Gastrocnemius medialis (tissue), 4 donors: Measurements from ENCODE around the gene RDH11. TPM values are rescaled to one million over a fixed set of nuclear protein-coding genes. Genes with fewer than 3 reads are reported as not detected.

Experiments used
- ATAC-seq, 2 donors: fragments of 150-250 bp; one replicate each; pipeline ENCODE4 v1.9.1; 2016
- DNase-seq, 2 donors: peaks; one replicate each; pipeline ENCODE4 v3.0.0-alpha.2; 2019
- H3K27ac ChIP-seq, 4 donors: fragments of 200-600 bp; sonication (generic); 1 replicate in 1 of 4; 2 replicates in 3 of 4; pipeline ENCODE4 v1.5.1; 2016 to 2018; ENCODE audit warnings: mild to moderate bottlenecking in 2 of 4, moderate library complexity in 1 of 4
- H3K27me3 ChIP-seq, 3 donors: fragments of 200-600 bp; sonication (generic) in 2 of 3; 1 replicate in 1 of 3; 2 replicates in 2 of 3; pipeline versions ENCODE4 v1.5.1 to v1.6.0; 2016 to 2019; ENCODE audit warnings: mild to moderate bottlenecking in 1 of 3, moderate library complexity in 1 of 3
- H3K36me3 ChIP-seq, 2 donors: fragments of 200-600 bp; sonication (generic) in 1 of 2; one replicate each; pipeline ENCODE4 v1.5.1; 2017 to 2018
- H3K4me1 ChIP-seq, 2 donors: fragments of 200-600 bp; sonication (generic) in 1 of 2; one replicate each; pipeline ENCODE4 v1.5.1; 2016 to 2017; ENCODE audit warnings: mild to moderate bottlenecking in 2 of 2
- H3K4me3 ChIP-seq, 4 donors: fragments of 200-600 bp; sonication (generic) in 3 of 4; 1 replicate in 1 of 4; 2 replicates in 3 of 4; pipeline ENCODE4 v1.5.1; 2016 to 2019; ENCODE audit warnings: mild to moderate bottlenecking in 2 of 4
- H3K9me3 ChIP-seq, 3 donors: fragments of 200-600 bp; sonication (generic) in 2 of 3; 1 replicate in 1 of 3; 2 replicates in 2 of 3; pipeline ENCODE4 v1.5.1; 2016 to 2019
- CTCF ChIP-seq, 5 experiments: fragments of 450-650 bp in 3 of 5; fragments of 200-600 bp in 2 of 5; sonication (generic) in 2 of 5; IDR thresholded peaks in 4 of 5; conservative IDR thresholded peaks in 1 of 5; 1 replicate in 4 of 5; 2 replicates in 1 of 5; pipeline ENCODE4 v1.5.1; 2016 to 2019; ENCODE audit warnings: antibody characterized with exemption in 5 of 5, mild to moderate bottlenecking in 3 of 5, moderate library complexity in 3 of 5
- POLR2A ChIP-seq, 2 donors: fragments of 450-650 bp; IDR thresholded peaks; one replicate each; pipeline ENCODE4 v1.6.1; 2017; ENCODE audit warnings: antibody characterized with exemption in 2 of 2, mild to moderate bottlenecking in 2 of 2, moderate library complexity in 2 of 2
- in situ Hi-C, 4 donors: fragments of 200-750 bp; cut with MboI; loops; one replicate each; pipeline versions ENCODE4 v1.15.0 to v1.8.0; 2017; ENCODE audit warnings: low sequenced_read_pairs in 4 of 4
- intact Hi-C: fragments of 100-400 bp; cut with DNase I; formaldehyde crosslinking; loops from one replicate; pipeline ENCODE4 v1.15.1; 2023; ENCODE audit warnings: low total_unique reads
- total RNA-seq, 4 donors: library from RNA; depleted of rRNA; stranded (reverse); fragments of >200 nt; gene quantifications; one replicate each; pipeline versions ENCODE4 v1.1.0 to v1.2.3, GENCODE V29; 2016

The RDH11 gene
- total RNA-seq, 4 donors from 2014 or later, result 6.6 to 8.3 (median 7.5) TPM

GRCh38 chr14:67644428-67644827 lies 51.1 kb downstream of the RDH11 start:
- ATAC-seq, result peak; percentile 91 to 94

DNA sequence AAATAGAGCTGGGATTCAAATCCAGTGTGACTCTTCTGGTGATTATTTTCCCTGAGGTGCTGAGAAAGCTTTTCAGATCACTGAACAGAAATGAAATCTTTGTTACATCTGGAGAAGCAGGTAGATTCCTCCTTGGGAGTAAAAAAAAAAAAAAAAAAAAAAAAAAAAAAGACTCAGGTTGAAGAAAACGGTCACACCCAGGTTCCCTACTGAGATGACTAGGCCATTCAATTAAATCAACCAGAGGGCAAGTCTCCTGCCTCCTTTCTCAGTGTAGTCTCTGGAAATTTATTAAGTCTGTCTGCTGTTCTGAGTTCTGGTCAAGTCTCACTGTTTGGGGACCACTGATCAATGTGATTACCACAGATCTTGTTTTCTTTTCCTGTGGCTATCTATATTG lies 51.9 kb downstream of the RDH11 start:
- peak overlapping the region; percentile 78 to 89 (median 83) for H3K27ac ChIP-seq

More at GRCh38 chr14:67644428-67644827, 51.1 kb downstream of the RDH11 start:
- peak; percentile 41 to 57 for DNase-seq
- Histone ChIP-seq H3K27me3 (no peaks in the 10 kb centered on the region), H3K4me1 (peaks cover 8 to 13% of the 10 kb centered on the region in 2 donors), H3K27ac (peak overlapping the region; percentile 78 to 89 (median 83)), H3K9me3 (no peaks in the 10 kb centered on the region), H3K36me3 (peaks cover 5 to 53% of the 10 kb centered on the region in 2 donors), H3K4me3 (no peak overlapping the region)
- in situ Hi-C loops, result no loop called here
- TF ChIP-seq POLR2A (IDR thresholded peaks at IDR 0.05) (no peak), CTCF (IDR thresholded peaks at IDR 0.05 in 4 of 5, conservative IDR thresholded peaks at IDR 0.05 in 1 of 5) (no peak)
- intact Hi-C loops, result loop anchor here (1.0 to 2.0 kb wide), 2 partner anchors 8 to 22 kb away; no protein-coding TSS in a partner anchor

GRCh38 chr14:67641902-67642749 lies 53.4 kb downstream of the RDH11 start:
- intact Hi-C loops (no loop called here), in situ Hi-C loops (no loop called here)
- ATAC-seq (no peak), DNase-seq (no peak)
- Histone ChIP-seq H3K4me3 (no peak overlapping the region), H3K9me3 (no peaks in the 10 kb centered on the region), H3K36me3 (peaks cover 0 to 30% of the 10 kb centered on the region in 2 donors), H3K4me1 (peaks cover 8 to 29% of the 10 kb centered on the region in 2 donors), H3K27me3 (no peaks in the 10 kb centered on the region), H3K27ac (peak overlapping the region; percentile 5 to 89 (median 54))
- TF ChIP-seq CTCF (IDR thresholded peaks at IDR 0.05 in 4 of 5, conservative IDR thresholded peaks at IDR 0.05 in 1 of 5), result no peak
- no peak for TF ChIP-seq POLR2A (IDR thresholded peaks at IDR 0.05)

More for the DNA sequence above, 51.9 kb downstream of the RDH11 start:
- no peak overlapping the region for H3K4me3 ChIP-seq
- DNase-seq (no peak), ATAC-seq (no peak)
- peaks cover 5 to 46% of the 10 kb centered on the region in 2 donors for H3K36me3 ChIP-seq
- no peak for TF ChIP-seq POLR2A (IDR thresholded peaks at IDR 0.05)
- TF ChIP-seq CTCF (IDR thresholded peaks at IDR 0.05 in 4 of 5, conservative IDR thresholded peaks at IDR 0.05 in 1 of 5), result no peak
- intact Hi-C loops (loop anchor here (1.0 to 2.0 kb wide), 2 partner anchors 7 to 21 kb away; no protein-coding TSS in a partner anchor), in situ Hi-C loops (no loop called here)
- no peaks in the 10 kb centered on the region for H3K9me3 ChIP-seq
- peaks cover 8 to 15% of the 10 kb centered on the region in 2 donors for H3K4me1 ChIP-seq
- no peaks in the 10 kb centered on the region for H3K27me3 ChIP-seq

DNA sequence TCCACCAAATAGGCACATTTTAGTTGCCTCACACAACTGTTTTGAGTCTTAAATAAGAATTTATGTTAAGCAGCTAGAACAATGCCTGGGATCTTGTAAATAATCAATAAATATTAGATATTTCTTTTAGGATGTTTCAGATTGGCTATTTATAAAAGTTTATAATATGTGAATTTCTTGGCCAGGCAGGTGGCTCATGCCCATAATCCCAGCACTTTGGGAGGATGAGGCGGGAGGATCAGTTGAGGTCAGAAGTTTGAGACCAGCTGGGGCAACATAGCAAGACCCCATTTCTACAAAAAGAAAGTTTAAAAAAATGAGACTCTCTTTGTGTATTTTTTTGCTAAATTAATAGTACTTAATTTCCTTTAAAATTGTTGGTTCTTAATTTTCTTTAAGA lies 54.1 kb downstream of the RDH11 start:
- Histone ChIP-seq H3K36me3 (peaks cover 0 to 23% of the 10 kb centered on the region in 2 donors), H3K4me1 (peaks cover 8 to 34% of the 10 kb centered on the region in 2 donors), H3K27me3 (no peaks in the 10 kb centered on the region), H3K4me3 (no peak overlapping the region), H3K9me3 (no peaks in the 10 kb centered on the region), H3K27ac (peak overlapping the region in 2 of 4 donors; percentile 85 to 89)
- in situ Hi-C loops (no loop called here), intact Hi-C loops (no loop called here)
- DNase-seq, result no peak
- TF ChIP-seq POLR2A (IDR thresholded peaks at IDR 0.05), result no peak
- no peak for TF ChIP-seq CTCF (IDR thresholded peaks at IDR 0.05 in 4 of 5, conservative IDR thresholded peaks at IDR 0.05 in 1 of 5)
- no peak for ATAC-seq
